Naive thymus-derived CD8-positive, alpha-beta T cell (primary cell): ENCODE results near the gene ATP8B1. TPM values are rescaled to one million over a fixed set of nuclear protein-coding genes. Genes with fewer than 3 reads are reported as not detected.

Experiments
- ATAC-seq, 2 donors: fragments of 150-1000 bp; cut with Tn5 transposase in 1 of 2; sonication (Bioruptor Pico), chemical (Tn5 transposase) in 1 of 2; 1 replicate in 1 of 2; 2 replicates in 1 of 2; pipeline ENCODE4 v1.10.0; 2021; ENCODE audit warnings: mild to moderate bottlenecking in 2 of 2, moderate library complexity in 2 of 2
- POLR2A ChIA-PET: fragments of 350-600 bp; sonication (Branson Sonifier 250); formaldehyde crosslinking; loops from one replicate; lab custom pipeline; 2021; ENCODE audit warnings: antibody characterized with exemption; lab: Charles Lee
- DNase-seq, 10 donors: peaks; one replicate each; pipeline versions ENCODE4 v3.0.0 to v3.0.0-alpha.2; 2020 to 2022
- H3K27ac Mint-ChIP-seq, 10 donors: one replicate each; pipeline ENCODE4 v1.8.0; 2020 to 2022; ENCODE audit warnings: mild to moderate bottlenecking in 10 of 10, mixed read lengths in 10 of 10, moderate library complexity in 4 of 10, inconsistent platforms in 1 of 10
- H3K27me3 Mint-ChIP-seq, 5 donors: one replicate each; pipeline ENCODE4 v1.8.0; 2021 to 2022; ENCODE audit warnings: mixed read lengths in 5 of 5
- H3K36me3 Mint-ChIP-seq, 3 donors: one replicate each; pipeline ENCODE4 v1.8.0; 2020 to 2022; ENCODE audit warnings: mixed read lengths in 3 of 3, mild to moderate bottlenecking in 2 of 3, inconsistent platforms in 1 of 3
- H3K4me1 Mint-ChIP-seq, 4 donors: one replicate each; pipeline ENCODE4 v1.8.0; 2021 to 2022; ENCODE audit warnings: mixed read lengths in 4 of 4
- H3K4me3 Mint-ChIP-seq, 10 donors: one replicate each; pipeline ENCODE4 v1.8.0; 2020 to 2022; ENCODE audit warnings: mild to moderate bottlenecking in 10 of 10, mixed read lengths in 10 of 10, moderate library complexity in 6 of 10, inconsistent platforms in 1 of 10
- H3K9me3 Mint-ChIP-seq, 9 donors: one replicate each; pipeline ENCODE4 v1.8.0; 2020 to 2022; ENCODE audit warnings: mixed read lengths in 9 of 9, mild to moderate bottlenecking in 3 of 9, inconsistent platforms in 1 of 9, moderate library complexity in 1 of 9
- polyA plus RNA-seq, 3 donors: library from polyadenylated mRNA; unstranded; fragments of 300-500 nt; fragmentation: Illumina TruSeq; gene quantifications; one replicate each; pipeline ENCODE4 v1.2.3, GENCODE V29; 2021
- total RNA-seq, 8 experiments: library from RNA in 2 of 8; stranded (reverse) in 2 of 8; gene quantifications; one replicate each; pipeline ENCODE4 v1.2.3 and lab custom pipeline; 2021 to 2026

Gene ATP8B1
- total and polyA plus RNA-seq, 5 experiments from 2014 or later: 0.08 TPM; not detected in 4

GRCh38 chr18:57787068-57787685, 15.9 kb downstream of the ATP8B1 start:
- no peak overlapping the region for H3K4me3 Mint-ChIP-seq
- no peaks in the 10 kb centered on the region for H3K4me1 Mint-ChIP-seq
- DNase-seq (no peak), ATAC-seq (no peak)
- no peak overlapping the region for H3K27ac Mint-ChIP-seq
- POLR2A ChIA-PET: no interaction called here
- peaks cover 0 to 3% (median 1%) of the 10 kb centered on the region in 3 donors for H3K36me3 Mint-ChIP-seq
- H3K27me3 Mint-ChIP-seq: no peaks in the 10 kb centered on the region
- no peaks in the 10 kb centered on the region for H3K9me3 Mint-ChIP-seq

- H3K9me3 Mint-ChIP-seq: no peaks in the 10 kb centered on the region
- POLR2A ChIA-PET: no interaction called here
- no peak overlapping the region for H3K27ac Mint-ChIP-seq
- H3K4me3 Mint-ChIP-seq: no peak overlapping the region
- H3K27me3 Mint-ChIP-seq: no peaks in the 10 kb centered on the region
- DNase-seq (no peak), ATAC-seq (no peak)
- peaks cover 0 to under 1% (median under 1%) of the 10 kb centered on the region in 4 donors for H3K4me1 Mint-ChIP-seq
- peaks cover 0 to 6% (median 3%) of the 10 kb centered on the region in 3 donors for H3K36me3 Mint-ChIP-seq
Measured at GRCh38 chr18:57785751-57786437, 17.2 kb downstream of the ATP8B1 start.

GRCh38 chr18:57784801-57785114, 18.4 kb downstream of the ATP8B1 start:
- ATAC-seq (no peak), DNase-seq (no peak)
- H3K9me3 Mint-ChIP-seq: no peaks in the 10 kb centered on the region
- H3K4me1 Mint-ChIP-seq: peaks cover 2 to 12% (median 8%) of the 10 kb centered on the region in 4 donors
- H3K27me3 Mint-ChIP-seq: no peaks in the 10 kb centered on the region
- H3K27ac Mint-ChIP-seq: no peak overlapping the region
- peaks cover 0 to 8% (median 5%) of the 10 kb centered on the region in 3 donors for H3K36me3 Mint-ChIP-seq
- no peak overlapping the region for H3K4me3 Mint-ChIP-seq
- POLR2A ChIA-PET: no interaction called here

GRCh38 chr18:57784034-57784800, 18.9 kb downstream of the ATP8B1 start:
- Mint-ChIP-seq H3K9me3 (no peaks in the 10 kb centered on the region), H3K27ac (no peak overlapping the region), H3K27me3 (no peaks in the 10 kb centered on the region), H3K4me3 (no peak overlapping the region), H3K4me1 (peaks cover 2 to 12% (median 8%) of the 10 kb centered on the region in 4 donors), H3K36me3 (peaks cover 0 to 8% (median 5%) of the 10 kb centered on the region in 3 donors)
- POLR2A ChIA-PET: interaction anchor here (0.5 kb wide), 1 partner anchor 88 kb away, joined by 3 read pairs; no protein-coding TSS in a partner anchor
- ATAC-seq (no peak), DNase-seq (no peak)

- no peaks in the 10 kb centered on the region for H3K9me3 Mint-ChIP-seq
- H3K27me3 Mint-ChIP-seq: no peaks in the 10 kb centered on the region
- POLR2A ChIA-PET: no interaction called here
- H3K4me3 Mint-ChIP-seq: no peak overlapping the region
- DNase-seq (no peak), ATAC-seq (no peak)
- peaks cover 0 to 8% (median 5%) of the 10 kb centered on the region in 3 donors for H3K36me3 Mint-ChIP-seq
- peaks cover 2 to 12% (median 8%) of the 10 kb centered on the region in 4 donors for H3K4me1 Mint-ChIP-seq
- H3K27ac Mint-ChIP-seq: no peak overlapping the region
Measured at GRCh38 chr18:57782049-57782448, 21.1 kb downstream of the ATP8B1 start.

- Mint-ChIP-seq H3K9me3 (no peaks in the 10 kb centered on the region), H3K36me3 (peaks cover 0 to 8% (median 5%) of the 10 kb centered on the region in 3 donors), H3K4me1 (peaks cover 2 to 23% (median 19%) of the 10 kb centered on the region in 4 donors), H3K4me3 (no peak overlapping the region), H3K27ac (no peak overlapping the region), H3K27me3 (no peaks in the 10 kb centered on the region)
- no peak for ATAC-seq
- DNase-seq: no peak
- POLR2A ChIA-PET: no interaction called here
Measured at GRCh38 chr18:57780706-57781347, 22.3 kb downstream of the ATP8B1 start.

GRCh38 chr18:57780318-57780705, 22.8 kb downstream of the ATP8B1 start:
- DNase-seq (no peak), ATAC-seq (no peak)
- POLR2A ChIA-PET: no interaction called here
- Mint-ChIP-seq H3K4me3 (no peak overlapping the region), H3K4me1 (peaks cover 2 to 24% (median 22%) of the 10 kb centered on the region in 4 donors), H3K36me3 (peaks cover 0 to 8% (median 5%) of the 10 kb centered on the region in 3 donors), H3K27ac (peak overlapping the region in 1 of 10 donors; percentile 69), H3K9me3 (no peaks in the 10 kb centered on the region), H3K27me3 (no peaks in the 10 kb centered on the region)

- H3K4me1 Mint-ChIP-seq: peaks cover 7 to 29% (median 26%) of the 10 kb centered on the region in 4 donors
- POLR2A ChIA-PET: no interaction called here
- no peak overlapping the region for H3K4me3 Mint-ChIP-seq
- peak overlapping the region in 1 of 10 donors; percentile 42 for H3K27ac Mint-ChIP-seq
- H3K36me3 Mint-ChIP-seq: peaks cover 0 to 7% (median 2%) of the 10 kb centered on the region in 3 donors
- H3K9me3 Mint-ChIP-seq: no peaks in the 10 kb centered on the region
- ATAC-seq (no peak), DNase-seq (no peak)
- H3K27me3 Mint-ChIP-seq: no peaks in the 10 kb centered on the region
Measured at GRCh38 chr18:57776767-57777166, 26.3 kb downstream of the ATP8B1 start.

- POLR2A ChIA-PET: no interaction called here
- peak overlapping the region in 3 of 10 donors; percentile 22 to 47 (median 42) for H3K27ac Mint-ChIP-seq
- H3K4me3 Mint-ChIP-seq: peak overlapping the region in 1 of 10 donors; percentile 11
- no peak for ATAC-seq
- H3K27me3 Mint-ChIP-seq: no peaks in the 10 kb centered on the region
- no peak for DNase-seq
- no peaks in the 10 kb centered on the region for H3K9me3 Mint-ChIP-seq
- H3K4me1 Mint-ChIP-seq: peaks cover 7 to 29% (median 26%) of the 10 kb centered on the region in 4 donors
- H3K36me3 Mint-ChIP-seq: peaks cover 0 to 5% (median 2%) of the 10 kb centered on the region in 3 donors
Measured at GRCh38 chr18:57776354-57776753, 26.8 kb downstream of the ATP8B1 start.

GRCh38 chr18:57775937-57776336, 27.2 kb downstream of the ATP8B1 start:
- peak overlapping the region in 1 of 10 donors; percentile 42 for H3K27ac Mint-ChIP-seq
- peaks cover 0 to 3% (median 2%) of the 10 kb centered on the region in 3 donors for H3K36me3 Mint-ChIP-seq
- POLR2A ChIA-PET: no interaction called here

GRCh38 chr18:57772387-57772799, 30.7 kb downstream of the ATP8B1 start:
- DNase-seq (no peak), ATAC-seq (no peak)
- H3K4me1 Mint-ChIP-seq: peaks cover 5 to 21% (median 16%) of the 10 kb centered on the region in 4 donors
- H3K4me3 Mint-ChIP-seq: no peak overlapping the region
- H3K36me3 Mint-ChIP-seq: no peaks in the 10 kb centered on the region
- no peaks in the 10 kb centered on the region for H3K27me3 Mint-ChIP-seq
- POLR2A ChIA-PET: no interaction called here
- peak overlapping the region in 1 of 10 donors; percentile 16 for H3K27ac Mint-ChIP-seq
- H3K9me3 Mint-ChIP-seq: no peaks in the 10 kb centered on the region

More at GRCh38 chr18:57775937-57776336, 27.2 kb downstream of the ATP8B1 start:
- Mint-ChIP-seq H3K9me3 (no peaks in the 10 kb centered on the region), H3K27me3 (no peaks in the 10 kb centered on the region), H3K4me1 (peaks cover 7 to 29% (median 26%) of the 10 kb centered on the region in 4 donors), H3K4me3 (no peak overlapping the region)
- DNase-seq (no peak), ATAC-seq (no peak)

GRCh38 chr18:57771626-57772025, 31.5 kb downstream of the ATP8B1 start:
- POLR2A ChIA-PET: no interaction called here
- Mint-ChIP-seq H3K4me1 (peaks cover 7 to 17% (median 13%) of the 10 kb centered on the region in 4 donors), H3K9me3 (no peaks in the 10 kb centered on the region), H3K36me3 (peaks cover 0 to 4% (median 0%) of the 10 kb centered on the region in 3 donors), H3K27ac (no peak overlapping the region), H3K4me3 (no peak overlapping the region), H3K27me3 (no peaks in the 10 kb centered on the region)
- DNase-seq (no peak), ATAC-seq (no peak)
